PC-3 (cell line): ENCODE data around the gene DHRS1.

ENCODE experiments used
- CTCF ChIP-seq: fragments of 300-600 bp; sonication (generic); conservative IDR thresholded peaks from 2 replicates; pipeline ENCODE4 v1.5.1; 2017; ENCODE audit warnings: antibody characterized with exemption, low read depth, mild to moderate bottlenecking, low read length
- EZH2 ChIP-seq: fragments of 300-600 bp; sonication (generic); IDR thresholded peaks from one replicate; pipeline ENCODE4 v1.6.1; 2017; ENCODE audit warnings: antibody characterized with exemption, mild to moderate bottlenecking, low read length; ENCODE audit not compliant: unreplicated experiment

GRCh38 chr14:24330973-24331674 is 31.5 kb upstream of the DHRS1 start:
- no peak for TF ChIP-seq EZH2
- no peak for TF ChIP-seq CTCF
